Brain microvascular endothelial cell (primary cell): ENCODE data around the gene NFATC1.

Source experiments
- DNase-seq: peaks from one replicate; pipeline ENCODE4 v3.0.0-alpha.2; 2020
- H3K27ac ChIP-seq: fragments of 250-450 bp; sonication (Bioruptor Pico); 2 replicates; pipeline ENCODE4 v1.5.1; 2020; ENCODE audit warnings: mild to moderate bottlenecking, moderate library complexity
- H3K27me3 ChIP-seq: fragments of 250-450 bp; sonication (Bioruptor Pico); replicated peaks from 2 replicates; pipeline ENCODE4 v1.5.1; 2020; ENCODE audit warnings: mild to moderate bottlenecking
- H3K36me3 ChIP-seq: fragments of 250-450 bp; sonication (Bioruptor Pico); replicated peaks from 2 replicates; pipeline ENCODE4 v1.5.1; 2020; ENCODE audit warnings: mild to moderate bottlenecking
- H3K4me3 ChIP-seq: 2 replicates; pipeline ENCODE4 v1.5.1; 2011; ENCODE audit warnings: low read depth, mild to moderate bottlenecking, control low read depth, low read length, moderate library complexity
- in situ Hi-C: cut with HindIII; loops from 2 replicates; pipeline ENCODE4 v1.10.0; 2017; ENCODE audit warnings: low sequenced_read_pairs, low pct_ligation_motif_present
- TF ChIP-seq, protein P1 (sequence below): IDR thresholded peaks from 2 replicates; pipeline ENCODE4 v1.5.1; 2011; ENCODE audit warnings: low read depth, mild to moderate bottlenecking, moderate library complexity, low read length, control low read depth, inconsistent platforms; ENCODE audit errors: missing control alignments

NFATC1 gene

DNA sequence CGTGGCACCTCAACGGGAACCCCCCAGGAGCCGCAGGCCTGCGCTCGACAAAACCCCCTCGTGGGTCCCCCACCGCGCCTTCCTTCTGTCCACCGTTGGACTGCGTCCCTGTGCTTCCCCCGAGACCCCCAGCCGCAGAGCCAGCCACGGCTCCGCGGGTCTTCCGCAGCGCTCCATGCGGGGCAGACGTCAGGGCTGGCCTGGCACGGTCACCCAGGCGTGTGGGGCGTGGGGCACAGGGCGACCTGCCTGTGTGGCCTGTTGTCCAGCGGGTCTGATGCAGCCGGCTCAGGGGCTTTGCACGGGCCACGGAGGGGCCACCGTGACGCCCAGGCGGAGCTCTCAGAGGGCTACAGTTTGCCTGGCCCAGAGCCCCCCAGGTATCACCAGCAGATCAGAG, 11.0 kb downstream of the NFATC1 start:
- DNase-seq = no peak
- Histone ChIP-seq H3K36me3 (no peaks in the 10 kb centered on the region), H3K4me3 (no peak overlapping the region), H3K27ac (no peak overlapping the region), H3K27me3 (peaks cover 4% of the 10 kb centered on the region)
- TF ChIP-seq, protein P1, sequence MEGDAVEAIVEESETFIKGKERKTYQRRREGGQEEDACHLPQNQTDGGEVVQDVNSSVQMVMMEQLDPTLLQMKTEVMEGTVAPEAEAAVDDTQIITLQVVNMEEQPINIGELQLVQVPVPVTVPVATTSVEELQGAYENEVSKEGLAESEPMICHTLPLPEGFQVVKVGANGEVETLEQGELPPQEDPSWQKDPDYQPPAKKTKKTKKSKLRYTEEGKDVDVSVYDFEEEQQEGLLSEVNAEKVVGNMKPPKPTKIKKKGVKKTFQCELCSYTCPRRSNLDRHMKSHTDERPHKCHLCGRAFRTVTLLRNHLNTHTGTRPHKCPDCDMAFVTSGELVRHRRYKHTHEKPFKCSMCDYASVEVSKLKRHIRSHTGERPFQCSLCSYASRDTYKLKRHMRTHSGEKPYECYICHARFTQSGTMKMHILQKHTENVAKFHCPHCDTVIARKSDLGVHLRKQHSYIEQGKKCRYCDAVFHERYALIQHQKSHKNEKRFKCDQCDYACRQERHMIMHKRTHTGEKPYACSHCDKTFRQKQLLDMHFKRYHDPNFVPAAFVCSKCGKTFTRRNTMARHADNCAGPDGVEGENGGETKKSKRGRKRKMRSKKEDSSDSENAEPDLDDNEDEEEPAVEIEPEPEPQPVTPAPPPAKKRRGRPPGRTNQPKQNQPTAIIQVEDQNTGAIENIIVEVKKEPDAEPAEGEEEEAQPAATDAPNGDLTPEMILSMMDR = no peak
- in situ Hi-C loops = no loop called here

- no peak for DNase-seq
- Histone ChIP-seq H3K27ac (no peak overlapping the region), H3K36me3 (no peaks in the 10 kb centered on the region), H3K4me3 (no peak overlapping the region), H3K27me3 (peaks cover 4% of the 10 kb centered on the region)
- TF ChIP-seq, protein P1 = no peak
- in situ Hi-C loops = no loop called here
Measured at GRCh38 chr18:79409313-79409712, 13.6 kb downstream of the NFATC1 start.

DNA sequence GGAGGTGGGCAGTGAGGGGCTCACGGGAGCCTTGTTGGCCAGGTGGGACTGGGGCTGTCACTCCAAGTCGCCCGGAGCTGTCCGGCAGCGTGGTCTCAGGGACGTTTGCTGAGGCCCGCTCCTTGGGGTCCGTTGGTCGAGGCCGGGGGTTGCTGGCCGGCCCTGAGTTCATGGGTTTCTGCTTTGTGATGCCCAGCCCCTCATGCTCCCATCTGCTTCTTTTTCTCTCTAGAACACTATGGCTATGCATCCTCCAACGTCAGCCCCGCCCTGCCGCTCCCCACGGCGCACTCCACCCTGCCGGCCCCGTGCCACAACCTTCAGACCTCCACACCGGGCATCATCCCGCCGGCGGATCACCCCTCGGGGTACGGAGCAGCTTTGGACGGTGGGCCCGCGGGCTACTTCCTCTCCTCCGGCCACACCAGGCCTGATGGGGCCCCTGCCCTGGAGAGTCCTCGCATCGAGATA, 14.5 kb downstream of the NFATC1 start:
- no peak for DNase-seq
- H3K36me3 ChIP-seq = no peaks in the 10 kb centered on the region
- TF ChIP-seq, protein P1 = no peak
- no peak overlapping the region for H3K27ac ChIP-seq
- in situ Hi-C loops = no loop called here
- peaks cover 2% of the 10 kb centered on the region for H3K27me3 ChIP-seq
- no peak overlapping the region for H3K4me3 ChIP-seq

- no peak overlapping the region for H3K4me3 ChIP-seq
- DNase-seq = no peak
- peaks cover 2% of the 10 kb centered on the region for H3K27me3 ChIP-seq
- H3K36me3 ChIP-seq = no peaks in the 10 kb centered on the region
- in situ Hi-C loops = no loop called here
- TF ChIP-seq, protein P1 = no peak
- H3K27ac ChIP-seq = no peak overlapping the region
Measured at GRCh38 chr18:79410731-79411613, 15.2 kb downstream of the NFATC1 start.

GRCh38 chr18:79411614-79412526, 16.1 kb downstream of the NFATC1 start:
- peaks cover 2% of the 10 kb centered on the region for H3K27me3 ChIP-seq
- no peak overlapping the region for H3K4me3 ChIP-seq
- no peak for DNase-seq
- in situ Hi-C loops = no loop called here
- no peak overlapping the region for H3K27ac ChIP-seq
- TF ChIP-seq, protein P1 = no peak
- H3K36me3 ChIP-seq = no peaks in the 10 kb centered on the region
